ENCODE data around the gene OGFOD2. TPM values are rescaled to one million over a fixed set of nuclear protein-coding genes. Genes with fewer than 3 reads are reported as not detected.

Gene OGFOD2
- total and polyA plus RNA-seq, 7 donors, result 6.4 to 25.3 (median 8.5) TPM

GRCh38 chr12:122986258-122986871, 11.3 kb downstream of the OGFOD2 start:
- Histone ChIP-seq H3K36me3 (ENCODE audit: insufficient read depth in 1 of 2, low read depth in 1 of 2) (peaks cover 0 to 51% of the 10 kb centered on the region in 2 donors), H3K27ac (no peak overlapping the region), H3K9me3 (no peaks in the 10 kb centered on the region), H3K4me3 (no peak overlapping the region), H3K4me1 (peaks cover 30% of the 10 kb centered on the region), H3K27me3 (ENCODE audit: insufficient read depth in 3 of 3, low read length in 2 of 3) (no peaks in the 10 kb centered on the region)
- TF ChIP-seq CTCF (IDR thresholded peaks at IDR 0.05), result no peak
- DNase-seq (peak in 1 of 2 donors; percentile 49), ATAC-seq (no peak)
- intact Hi-C loops (cut with DNase I), result no loop called here
- 94 to 96% (median 95%) methylated on average over 40 of the region's 40 CpGs for WGBS, 3 donors

DNA sequence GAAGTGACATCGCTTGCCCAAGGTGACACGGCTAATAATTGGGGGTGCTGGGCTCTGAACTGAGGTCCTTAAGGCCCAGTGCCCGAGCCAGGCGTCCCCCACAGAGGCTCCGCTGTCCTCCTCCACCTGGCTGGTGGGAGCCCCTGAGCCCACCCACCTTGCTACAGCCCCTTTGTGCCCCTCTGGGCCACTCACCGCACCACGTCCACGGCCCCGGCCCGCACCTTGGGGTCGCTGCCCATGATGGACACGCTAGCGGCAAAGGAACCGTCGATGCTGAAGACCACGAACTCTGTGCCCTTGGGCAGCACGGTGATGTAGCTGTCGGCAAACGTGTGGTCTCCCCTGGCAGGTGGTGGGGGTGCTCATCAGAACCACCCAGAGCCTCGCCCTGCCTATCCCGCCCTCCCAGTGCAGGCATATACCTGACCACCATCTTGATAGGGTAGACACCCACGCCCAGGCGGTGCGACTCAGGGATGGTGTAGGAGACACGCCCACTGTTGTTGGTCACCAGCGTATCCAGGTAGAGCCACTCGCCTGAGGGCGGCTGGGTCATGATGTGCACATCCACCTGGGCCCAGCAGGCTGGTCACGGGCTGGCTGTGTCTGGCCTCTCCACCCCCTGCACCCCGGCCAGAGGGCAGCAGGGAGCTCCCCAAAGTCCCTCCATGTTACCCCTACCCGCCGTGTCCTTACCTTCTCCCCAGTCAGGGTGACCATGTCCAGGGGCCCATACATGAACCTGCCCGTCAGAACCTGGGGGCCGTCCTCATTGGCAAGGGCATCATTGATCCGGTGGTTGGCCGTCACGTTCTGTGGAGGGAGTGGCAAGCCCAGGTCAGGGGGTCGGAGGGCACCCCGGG, 12.3 kb downstream of the OGFOD2 start:
- no peak for TF ChIP-seq CTCF (IDR thresholded peaks at IDR 0.05)
- DNase-seq (peak in 1 of 2 donors; percentile 50), ATAC-seq (no peak)
- Histone ChIP-seq H3K4me1 (peaks cover 21% of the 10 kb centered on the region), H3K9me3 (no peaks in the 10 kb centered on the region), H3K27me3 (ENCODE audit: insufficient read depth in 3 of 3, low read length in 2 of 3) (no peaks in the 10 kb centered on the region), H3K27ac (no peak overlapping the region), H3K36me3 (ENCODE audit: insufficient read depth in 1 of 2, low read depth in 1 of 2) (peaks cover 0 to 46% of the 10 kb centered on the region in 2 donors), H3K4me3 (no peak overlapping the region)
- intact Hi-C loops (cut with DNase I), result no loop called here
- 90 to 93% (median 92%) methylated on average over 39 of the region's 39 CpGs for WGBS, 3 donors

- 89 to 94% (median 91%) methylated on average over 13 of the region's 13 CpGs for WGBS, 3 donors
- intact Hi-C loops (cut with DNase I), result no loop called here
- no peak for TF ChIP-seq CTCF (IDR thresholded peaks at IDR 0.05)
- DNase-seq (no peak), ATAC-seq (no peak)
- Histone ChIP-seq H3K9me3 (no peaks in the 10 kb centered on the region), H3K36me3 (ENCODE audit: insufficient read depth in 1 of 2, low read depth in 1 of 2) (peaks cover 0 to 38% of the 10 kb centered on the region in 2 donors), H3K4me3 (no peak overlapping the region), H3K27me3 (ENCODE audit: insufficient read depth in 3 of 3, low read length in 2 of 3) (no peaks in the 10 kb centered on the region), H3K4me1 (peaks cover 14% of the 10 kb centered on the region), H3K27ac (no peak overlapping the region)
These were observed 13.0 kb downstream of the OGFOD2 start for GRCh38 chr12:122988036-122988435.

DNA sequence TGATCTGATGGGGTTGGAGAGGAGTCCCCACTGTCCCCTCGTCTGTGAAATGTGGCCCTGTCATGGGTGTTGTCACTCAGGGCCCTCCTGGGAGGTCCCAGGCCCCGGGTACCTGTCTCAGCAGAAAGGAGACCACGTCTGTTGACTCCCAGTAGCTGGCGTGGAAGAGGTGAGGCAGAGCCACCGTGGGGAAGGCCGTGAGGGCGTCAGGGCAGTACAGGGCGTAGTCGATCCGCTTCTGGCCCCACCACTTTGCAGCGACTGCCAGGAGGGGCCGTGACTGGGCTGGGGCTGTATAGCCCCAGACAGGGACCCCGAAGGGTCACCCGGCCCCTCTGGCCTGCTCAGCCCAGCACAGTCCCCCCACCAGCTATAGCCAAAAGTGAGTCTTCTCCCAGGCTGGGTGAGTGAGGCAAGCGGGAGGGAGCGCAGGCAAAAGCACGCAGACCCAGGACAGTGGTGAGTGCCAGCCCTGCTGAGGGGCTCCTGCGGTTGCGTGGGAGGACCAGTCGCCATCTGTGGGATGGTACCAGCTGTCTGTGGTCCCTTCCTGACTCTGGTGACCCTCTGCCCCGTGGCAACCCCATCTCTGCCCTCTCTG, 13.7 kb downstream of the OGFOD2 start:
- H3K27me3 ChIP-seq (ENCODE audit: insufficient read depth in 3 of 3, low read length in 2 of 3), result no peaks in the 10 kb centered on the region
- 90 to 92% (median 91%) methylated on average over 20 to 21 of the region's 21 CpGs for WGBS, 3 donors

More for the DNA sequence above, 13.7 kb downstream of the OGFOD2 start:
- intact Hi-C loops (cut with DNase I), result no loop called here
- DNase-seq (no peak), ATAC-seq (no peak)
- H3K4me3 ChIP-seq, result no peak overlapping the region
- no peak overlapping the region for H3K27ac ChIP-seq
- H3K4me1 ChIP-seq, result peaks cover 11% of the 10 kb centered on the region
- H3K36me3 ChIP-seq (ENCODE audit: insufficient read depth in 1 of 2, low read depth in 1 of 2), result peaks cover 0 to 35% of the 10 kb centered on the region in 2 donors
- TF ChIP-seq CTCF (IDR thresholded peaks at IDR 0.05), result no peak
- no peaks in the 10 kb centered on the region for H3K9me3 ChIP-seq

Measured in psoas muscle (tissue), 8 donors.